CD4-positive, alpha-beta memory T cell (primary cell): ENCODE measurements around the gene ZNF248. TPM values are rescaled to one million over a fixed set of nuclear protein-coding genes. Genes with fewer than 3 reads are reported as not detected.

Experiments
- CTCF ChIA-PET: fragments of 350-600 bp; sonication (Branson Sonifier 250); formaldehyde crosslinking; loops from one replicate; lab custom pipeline; 2021; ENCODE audit warnings: inconsistent platforms; ENCODE audit not compliant: partially characterized antibody; lab: Charles Lee
- POLR2A ChIA-PET: fragments of 350-600 bp; sonication (Branson Sonifier 250); formaldehyde crosslinking; loops from one replicate; lab custom pipeline; 2021; ENCODE audit not compliant: partially characterized antibody; lab: Charles Lee
- DNase-seq, 5 donors: peaks; one replicate each; pipeline versions ENCODE4 v3.0.0 to v3.0.0-alpha.2; 2020 to 2022; ENCODE audit warnings: mixed read lengths in 1 of 5
- H3K27ac ChIP-seq: one replicate; pipeline ENCODE4 v1.7.0; 2013; ENCODE audit warnings: low read depth, low read length
- H3K27me3 ChIP-seq: 2 replicates; pipeline ENCODE4 v1.7.0; 2013; ENCODE audit warnings: mild to moderate bottlenecking, low read length, moderate library complexity; ENCODE audit not compliant: insufficient read depth
- H3K36me3 ChIP-seq: 2 replicates; pipeline ENCODE4 v1.7.0; 2013; ENCODE audit warnings: mild to moderate bottlenecking, low read length, moderate library complexity; ENCODE audit not compliant: insufficient read depth
- H3K4me1 ChIP-seq: 2 replicates; pipeline ENCODE4 v1.7.0; 2013; ENCODE audit warnings: mild to moderate bottlenecking, low read length, moderate library complexity; ENCODE audit not compliant: insufficient read depth
- H3K4me3 ChIP-seq, 2 donors: one replicate each; pipeline ENCODE4 v1.7.0; 2013; ENCODE audit warnings: low read length in 2 of 2, mild to moderate bottlenecking in 1 of 2
- H3K9me3 ChIP-seq, 2 donors: one replicate each; pipeline ENCODE4 v1.7.0; 2013; ENCODE audit warnings: low read length in 2 of 2, control low read depth in 1 of 2; ENCODE audit not compliant: control insufficient read depth in 1 of 2
- H3K27ac Mint-ChIP-seq, 7 donors: one replicate each; pipeline ENCODE4 v1.8.0; 2020 to 2021; ENCODE audit warnings: mixed read lengths in 7 of 7, mild to moderate bottlenecking in 6 of 7, inconsistent platforms in 3 of 7, moderate library complexity in 3 of 7
- H3K27me3 Mint-ChIP-seq, 2 donors: one replicate each; pipeline ENCODE4 v1.8.0; 2020 to 2021; ENCODE audit warnings: mixed read lengths in 2 of 2
- H3K36me3 Mint-ChIP-seq, 2 donors: one replicate each; pipeline ENCODE4 v1.8.0; 2020 to 2021; ENCODE audit warnings: mixed read lengths in 2 of 2, inconsistent platforms in 1 of 2, mild to moderate bottlenecking in 1 of 2
- H3K4me1 Mint-ChIP-seq, 4 donors: one replicate each; pipeline ENCODE4 v1.8.0; 2020 to 2021; ENCODE audit warnings: mixed read lengths in 4 of 4, mild to moderate bottlenecking in 1 of 4
- H3K4me3 Mint-ChIP-seq, 8 donors: one replicate each; pipeline ENCODE4 v1.8.0; 2020 to 2021; ENCODE audit warnings: mixed read lengths in 8 of 8, mild to moderate bottlenecking in 7 of 8, moderate library complexity in 6 of 8, inconsistent platforms in 3 of 8
- H3K9me3 Mint-ChIP-seq, 8 donors: one replicate each; pipeline ENCODE4 v1.8.0; 2020 to 2021; ENCODE audit warnings: mixed read lengths in 8 of 8, mild to moderate bottlenecking in 5 of 8, inconsistent platforms in 3 of 8, moderate library complexity in 1 of 8
- intact Hi-C: fragments of 100-400 bp; cut with micrococcal nuclease; formaldehyde crosslinking; loops from one replicate; pipeline ENCODE4 v1.15.1; 2023
- polyA plus RNA-seq, 2 donors: library from polyadenylated mRNA; unstranded; fragments of 300-500 nt; fragmentation: Illumina TruSeq; gene quantifications; one replicate each; pipeline ENCODE4 v1.2.3, GENCODE V29; 2021
- total RNA-seq, 2 experiments: library from RNA; stranded (reverse); gene quantifications; one replicate each; pipeline ENCODE4 v1.2.3, GENCODE V29; 2021

Gene ZNF248
- total RNA-seq (10 to 100 TPM; 18.0 to 18.7 TPM), polyA plus RNA-seq (1 to 10 TPM; 5.4 to 8.5 TPM)

- Mint-ChIP-seq H3K4me1 (peaks cover 28 to 48% (median 38%) of the 10 kb centered on the region in 4 donors), H3K4me3 (peak within 1 kb of the TSS; percentile 87 to 99 (median 91)), H3K27me3 (no peaks in the 10 kb centered on the region), H3K36me3 (peaks cover 13 to 21% of the 10 kb centered on the region in 2 donors), H3K9me3 (peaks cover 0 to 2% (median 0%) of the 10 kb centered on the region in 8 donors), H3K27ac (peak within 1 kb of the TSS; percentile 92 to 99 (median 98))
- CTCF ChIA-PET: no interaction called here
- POLR2A ChIA-PET: interaction anchor here (0.9 to 2.3 kb wide), 4 partner anchors 117 to 545 kb away, joined by 3 to 10 read pairs (median 4); no protein-coding TSS in a partner anchor
- intact Hi-C loops: loop anchor here (1.0 kb wide), 3 partner anchors 119 to 545 kb away; partner anchors contain the start of genes ZNF25 and ZNF37A
- H3K27ac ChIP-seq: peak within 1 kb of the TSS; percentile 97
- no peaks in the 10 kb centered on the region for H3K27me3 ChIP-seq
- peak within 1 kb of the TSS; percentile 86 to 92 for H3K4me3 ChIP-seq
- H3K4me1 ChIP-seq: peaks cover 19% of the 10 kb centered on the region
- no peaks in the 10 kb centered on the region for H3K9me3 ChIP-seq
- peak; percentile 94 to 96 (median 95) for DNase-seq
- no peaks in the 10 kb centered on the region for H3K36me3 ChIP-seq
These were observed at the start of gene ZNF248 for GRCh38 chr10:37857287-37858211. ZNF248 (minus strand) TSS chr10:37857610; CDS start chr10:37856310, 1,300 bp downstream.

- DNase-seq: no peak
- Histone ChIP-seq H3K36me3 (no peaks in the 10 kb centered on the region), H3K9me3 (no peaks in the 10 kb centered on the region), H3K27ac (no peak overlapping the region), H3K27me3 (no peaks in the 10 kb centered on the region), H3K4me3 (no peak overlapping the region), H3K4me1 (no peaks in the 10 kb centered on the region)
- no peaks in the 10 kb centered on the region for H3K36me3 Mint-ChIP-seq
- H3K9me3 Mint-ChIP-seq: peaks cover 2 to 22% (median 14%) of the 10 kb centered on the region in 8 donors
- no peaks in the 10 kb centered on the region for H3K4me1 Mint-ChIP-seq
- intact Hi-C loops: no loop called here
- CTCF ChIA-PET: no interaction called here
- H3K27me3 Mint-ChIP-seq: no peaks in the 10 kb centered on the region
- H3K4me3 Mint-ChIP-seq: no peak overlapping the region
- POLR2A ChIA-PET: no interaction called here
- no peak overlapping the region for H3K27ac Mint-ChIP-seq
These were observed 49.0 kb upstream of the ZNF248 start for GRCh38 chr10:37906382-37906781.

DNA sequence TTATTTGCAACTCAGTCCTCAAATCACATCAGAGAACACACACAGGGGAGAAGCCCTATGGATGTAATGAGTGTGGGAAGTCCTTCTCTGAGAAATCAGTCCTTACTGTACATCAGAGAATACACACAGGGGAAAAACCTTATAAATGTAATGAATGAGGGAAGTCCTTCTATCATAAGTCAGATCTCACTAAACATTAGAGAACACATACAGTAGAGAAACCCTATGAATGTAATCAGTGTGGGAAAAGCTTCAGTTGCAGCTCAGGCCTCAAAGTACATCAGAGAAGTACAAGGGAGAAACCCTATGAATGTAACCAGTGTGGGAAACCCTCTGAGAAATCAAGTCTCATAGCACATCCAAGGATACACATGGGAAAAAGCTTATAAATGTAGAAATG, 39.0 kb upstream of the ZNF248 start:
- H3K27ac Mint-ChIP-seq: no peak overlapping the region
- Histone ChIP-seq H3K27ac (no peak overlapping the region), H3K27me3 (no peaks in the 10 kb centered on the region), H3K9me3 (peaks cover 0 to 24% of the 10 kb centered on the region in 2 donors), H3K4me3 (no peak overlapping the region), H3K4me1 (no peaks in the 10 kb centered on the region), H3K36me3 (no peaks in the 10 kb centered on the region)
- POLR2A ChIA-PET: no interaction called here
- H3K9me3 Mint-ChIP-seq: peaks cover 0 to 52% (median 46%) of the 10 kb centered on the region in 8 donors
- peaks cover 0 to 10% of the 10 kb centered on the region in 2 donors for H3K36me3 Mint-ChIP-seq
- DNase-seq: no peak
- H3K4me1 Mint-ChIP-seq: no peaks in the 10 kb centered on the region
- H3K4me3 Mint-ChIP-seq: no peak overlapping the region
- CTCF ChIA-PET: no interaction called here
- H3K27me3 Mint-ChIP-seq: no peaks in the 10 kb centered on the region
- intact Hi-C loops: no loop called here

DNA sequence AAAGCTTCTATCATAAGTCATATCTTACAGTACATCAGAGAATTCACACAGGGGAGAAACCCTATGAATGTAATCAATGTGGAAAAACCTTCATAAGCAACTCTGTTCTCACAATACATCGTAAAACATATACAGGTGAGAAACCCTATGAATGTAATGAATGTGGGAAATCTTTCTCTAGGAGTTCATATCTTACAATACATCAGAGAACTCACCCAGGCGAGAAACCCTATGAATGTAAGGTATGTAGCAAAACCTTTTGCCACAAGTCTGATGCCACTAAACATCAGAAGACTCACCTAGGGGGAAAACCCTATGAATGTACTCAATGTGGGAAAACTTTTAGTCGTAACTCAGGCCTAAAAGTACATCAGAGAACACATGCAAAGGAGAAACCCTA, 38.3 kb upstream of the ZNF248 start:
- H3K27ac ChIP-seq: no peak overlapping the region
- CTCF ChIA-PET: no interaction called here
- no peak for DNase-seq
- no peaks in the 10 kb centered on the region for H3K36me3 ChIP-seq
- H3K9me3 ChIP-seq: peaks cover 0 to 27% of the 10 kb centered on the region in 2 donors
- Mint-ChIP-seq H3K27me3 (no peaks in the 10 kb centered on the region), H3K4me3 (no peak overlapping the region), H3K36me3 (peaks cover 0 to 10% of the 10 kb centered on the region in 2 donors), H3K4me1 (no peaks in the 10 kb centered on the region), H3K9me3 (peaks cover 0 to 58% (median 53%) of the 10 kb centered on the region in 8 donors), H3K27ac (no peak overlapping the region)
- intact Hi-C loops: no loop called here
- no peak overlapping the region for H3K4me3 ChIP-seq
- POLR2A ChIA-PET: no interaction called here
- no peaks in the 10 kb centered on the region for H3K4me1 ChIP-seq
- no peaks in the 10 kb centered on the region for H3K27me3 ChIP-seq

- H3K27me3 Mint-ChIP-seq: no peaks in the 10 kb centered on the region
- Histone ChIP-seq H3K9me3 (peaks cover 0 to 9% of the 10 kb centered on the region in 2 donors), H3K27ac (no peak overlapping the region), H3K4me1 (no peaks in the 10 kb centered on the region), H3K4me3 (no peak overlapping the region), H3K27me3 (no peaks in the 10 kb centered on the region), H3K36me3 (no peaks in the 10 kb centered on the region)
- H3K4me1 Mint-ChIP-seq: no peaks in the 10 kb centered on the region
- no peak overlapping the region for H3K4me3 Mint-ChIP-seq
- ChIA-PET CTCF (no interaction called here), POLR2A (no interaction called here)
- H3K9me3 Mint-ChIP-seq: peaks cover 2 to 23% (median 15%) of the 10 kb centered on the region in 8 donors
- no peak for DNase-seq
- intact Hi-C loops: no loop called here
- peaks cover 5 to 10% of the 10 kb centered on the region in 2 donors for H3K36me3 Mint-ChIP-seq
- no peak overlapping the region for H3K27ac Mint-ChIP-seq
These were observed 28.4 kb upstream of the ZNF248 start for GRCh38 chr10:37885850-37886249.

DNA sequence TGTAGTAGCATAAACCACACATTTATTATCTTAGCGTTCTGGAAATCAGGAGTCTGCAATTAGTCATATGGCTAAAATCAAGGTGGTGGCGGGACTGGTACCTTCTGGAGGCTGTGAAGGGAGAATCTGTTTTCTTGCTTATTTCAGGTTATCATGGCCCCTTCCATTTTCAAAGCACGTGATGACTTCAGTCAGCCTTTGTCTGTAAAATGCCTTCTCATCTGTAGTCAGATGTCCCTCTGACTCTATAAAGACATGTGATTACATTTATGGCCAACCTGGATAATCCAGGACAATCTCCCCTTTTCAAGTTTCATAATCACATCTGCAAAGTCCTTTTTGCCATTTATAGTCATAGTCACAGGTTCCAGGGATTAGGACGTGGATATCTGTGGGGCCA, 15.5 kb upstream of the ZNF248 start:
- Mint-ChIP-seq H3K9me3 (peaks cover 0 to 4% (median 0%) of the 10 kb centered on the region in 8 donors), H3K27ac (no peak overlapping the region), H3K4me3 (no peak overlapping the region), H3K4me1 (no peaks in the 10 kb centered on the region), H3K36me3 (no peaks in the 10 kb centered on the region), H3K27me3 (no peaks in the 10 kb centered on the region)
- ChIA-PET POLR2A (no interaction called here), CTCF (no interaction called here)
- no peak for DNase-seq
- Histone ChIP-seq H3K9me3 (no peaks in the 10 kb centered on the region), H3K36me3 (no peaks in the 10 kb centered on the region), H3K27me3 (no peaks in the 10 kb centered on the region), H3K27ac (no peak overlapping the region), H3K4me1 (no peaks in the 10 kb centered on the region), H3K4me3 (no peak overlapping the region)
- intact Hi-C loops: no loop called here

DNA sequence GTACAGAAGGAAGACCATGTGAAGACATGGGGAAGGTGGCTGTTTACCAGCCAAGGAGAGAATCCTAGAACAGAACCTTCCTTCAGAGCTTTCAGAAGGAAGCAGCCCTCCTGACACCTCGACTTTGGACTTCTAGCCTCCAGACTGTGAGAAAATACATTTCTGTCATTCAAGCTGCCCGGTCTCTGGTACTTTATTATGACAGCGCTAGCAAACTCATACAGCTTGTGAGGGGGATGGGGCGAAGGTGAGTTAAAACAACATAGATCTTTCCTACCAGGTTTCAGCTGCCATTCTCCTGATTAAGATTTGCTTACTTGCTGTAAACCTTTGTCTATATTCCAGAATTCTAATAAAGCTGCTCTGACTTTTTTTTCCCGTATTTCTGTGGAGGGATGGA, 14.9 kb upstream of the ZNF248 start:
- Histone ChIP-seq H3K27me3 (no peaks in the 10 kb centered on the region), H3K4me1 (no peaks in the 10 kb centered on the region), H3K4me3 (no peak overlapping the region), H3K27ac (no peak overlapping the region), H3K9me3 (no peaks in the 10 kb centered on the region), H3K36me3 (no peaks in the 10 kb centered on the region)
- no peaks in the 10 kb centered on the region for H3K4me1 Mint-ChIP-seq
- no peaks in the 10 kb centered on the region for H3K36me3 Mint-ChIP-seq
- ChIA-PET CTCF (no interaction called here), POLR2A (no interaction called here)
- DNase-seq: no peak
- intact Hi-C loops: no loop called here
- H3K27me3 Mint-ChIP-seq: no peaks in the 10 kb centered on the region
- no peak overlapping the region for H3K27ac Mint-ChIP-seq
- H3K4me3 Mint-ChIP-seq: no peak overlapping the region
- H3K9me3 Mint-ChIP-seq: peaks cover 0 to 4% (median 0%) of the 10 kb centered on the region in 8 donors
